Progenitor cell of endocrine pancreas (in vitro differentiated cells): Measurements from ENCODE around the gene VSNL1. TPM values are rescaled to one million over a fixed set of nuclear protein-coding genes. Genes with fewer than 3 reads are reported as not detected.

ENCODE experiments used
- DNase-seq: peaks from one replicate; pipeline ENCODE4 v3.0.0; 2021; ENCODE audit warnings: low spot score; ENCODE audit not compliant: unreplicated experiment
- H3K27ac Mint-ChIP-seq: 2 replicates; pipeline ENCODE4 v1.8.0; 2021; ENCODE audit warnings: mild to moderate bottlenecking, moderate library complexity, mixed read lengths
- H3K27me3 Mint-ChIP-seq: 2 replicates; pipeline ENCODE4 v1.8.0; 2021; ENCODE audit warnings: mixed read lengths
- H3K36me3 Mint-ChIP-seq: 2 replicates; pipeline ENCODE4 v1.8.0; 2022; ENCODE audit warnings: mixed read lengths; ENCODE audit not compliant: insufficient read depth
- H3K4me1 Mint-ChIP-seq: 2 replicates; pipeline ENCODE4 v1.8.0; 2021; ENCODE audit warnings: low read depth, mixed read lengths
- H3K4me3 Mint-ChIP-seq: 2 replicates; pipeline ENCODE4 v1.8.0; 2021; ENCODE audit warnings: low read depth, mild to moderate bottlenecking, moderate library complexity, mixed read lengths
- H3K9me3 Mint-ChIP-seq: 2 replicates; pipeline ENCODE4 v1.8.0; 2021; ENCODE audit warnings: low read depth, mixed read lengths
- total RNA-seq: library from RNA; stranded (reverse); gene quantifications from 2 replicates; pipeline ENCODE4 v1.2.1, GENCODE V29; 2021
- TF ChIP-seq, protein P1 (sequence below): fragments of 200-600 bp; sonication (generic); IDR thresholded peaks from one replicate; pipeline ENCODE4 v1.5.0; 2021; ENCODE audit warnings: antibody characterized with exemption, mild to moderate bottlenecking; ENCODE audit not compliant: unreplicated experiment

Gene VSNL1
- total RNA-seq, 1 donor from 2014 or later, result 1.1 TPM

DNA sequence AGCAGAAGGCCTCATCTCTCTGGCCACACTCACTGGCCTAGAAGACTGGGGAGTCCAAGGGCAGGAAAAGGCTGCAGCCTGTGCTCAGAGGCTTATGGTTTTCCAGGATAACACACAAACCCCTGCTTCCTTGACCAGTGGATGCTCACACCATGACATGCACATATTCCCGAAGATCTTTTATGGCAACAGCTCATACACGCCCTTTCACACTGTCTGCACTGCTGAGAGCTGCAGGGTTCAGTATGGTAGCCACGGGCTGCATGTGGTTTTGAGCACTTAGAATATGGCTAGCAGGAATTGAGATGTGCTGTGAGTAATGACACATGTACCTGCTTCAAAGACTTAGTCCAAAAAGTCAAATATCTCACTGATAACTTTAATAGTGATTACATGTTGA lies 95.8 kb downstream of the VSNL1 start:
- DNase-seq, result no peak
- Mint-ChIP-seq H3K27ac (no peak overlapping the region), H3K36me3 (no peaks in the 10 kb centered on the region), H3K4me3 (no peak overlapping the region), H3K4me1 (no peaks in the 10 kb centered on the region), H3K27me3 (no peaks in the 10 kb centered on the region), H3K9me3 (no peaks in the 10 kb centered on the region)
- TF ChIP-seq, protein P1, sequence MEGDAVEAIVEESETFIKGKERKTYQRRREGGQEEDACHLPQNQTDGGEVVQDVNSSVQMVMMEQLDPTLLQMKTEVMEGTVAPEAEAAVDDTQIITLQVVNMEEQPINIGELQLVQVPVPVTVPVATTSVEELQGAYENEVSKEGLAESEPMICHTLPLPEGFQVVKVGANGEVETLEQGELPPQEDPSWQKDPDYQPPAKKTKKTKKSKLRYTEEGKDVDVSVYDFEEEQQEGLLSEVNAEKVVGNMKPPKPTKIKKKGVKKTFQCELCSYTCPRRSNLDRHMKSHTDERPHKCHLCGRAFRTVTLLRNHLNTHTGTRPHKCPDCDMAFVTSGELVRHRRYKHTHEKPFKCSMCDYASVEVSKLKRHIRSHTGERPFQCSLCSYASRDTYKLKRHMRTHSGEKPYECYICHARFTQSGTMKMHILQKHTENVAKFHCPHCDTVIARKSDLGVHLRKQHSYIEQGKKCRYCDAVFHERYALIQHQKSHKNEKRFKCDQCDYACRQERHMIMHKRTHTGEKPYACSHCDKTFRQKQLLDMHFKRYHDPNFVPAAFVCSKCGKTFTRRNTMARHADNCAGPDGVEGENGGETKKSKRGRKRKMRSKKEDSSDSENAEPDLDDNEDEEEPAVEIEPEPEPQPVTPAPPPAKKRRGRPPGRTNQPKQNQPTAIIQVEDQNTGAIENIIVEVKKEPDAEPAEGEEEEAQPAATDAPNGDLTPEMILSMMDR, result no peak

DNA sequence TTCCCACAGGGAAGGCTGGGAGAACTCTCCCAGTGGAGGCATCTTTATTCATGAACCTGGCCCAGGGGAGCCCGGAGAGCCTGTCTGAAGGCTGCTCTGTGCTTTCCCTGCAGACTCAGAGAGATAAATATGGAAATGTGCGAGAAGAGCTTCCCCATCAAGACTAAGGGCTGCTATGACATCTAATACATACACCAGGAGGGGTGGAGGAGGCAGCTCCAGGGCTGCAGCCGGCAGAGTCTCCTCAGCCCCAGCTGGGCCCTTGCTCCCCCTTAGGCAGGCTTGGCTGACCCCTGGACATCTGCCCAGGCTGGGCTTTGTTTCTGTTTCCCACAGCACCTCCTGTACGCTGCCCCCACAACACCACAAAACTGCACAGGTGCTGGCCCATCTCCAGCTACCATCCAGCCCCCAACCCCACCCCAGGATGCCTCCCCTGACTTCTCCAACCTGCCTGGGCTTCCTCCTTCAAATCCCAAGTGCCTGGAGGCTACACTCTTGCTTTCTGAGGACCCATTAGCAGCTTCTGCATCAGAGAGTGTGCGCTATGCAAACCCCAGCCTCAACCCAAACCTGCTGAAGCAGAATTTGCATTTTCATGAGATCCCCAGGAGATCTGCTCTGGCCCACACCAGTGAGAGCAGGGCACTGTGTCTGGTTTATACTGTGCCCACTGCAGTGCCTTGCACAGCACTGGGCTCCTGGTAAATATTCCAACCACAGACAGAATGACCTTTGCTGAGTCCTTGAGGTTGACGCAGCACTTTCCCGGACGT lies 96.8 kb downstream of the VSNL1 start:
- no peaks in the 10 kb centered on the region for H3K36me3 Mint-ChIP-seq
- H3K27ac Mint-ChIP-seq, result peak overlapping the region; percentile 50
- no peaks in the 10 kb centered on the region for H3K9me3 Mint-ChIP-seq
- H3K4me1 Mint-ChIP-seq, result no peaks in the 10 kb centered on the region
- TF ChIP-seq, protein P1, result no peak
- no peaks in the 10 kb centered on the region for H3K27me3 Mint-ChIP-seq
- no peak overlapping the region for H3K4me3 Mint-ChIP-seq
- no peak for DNase-seq

DNA sequence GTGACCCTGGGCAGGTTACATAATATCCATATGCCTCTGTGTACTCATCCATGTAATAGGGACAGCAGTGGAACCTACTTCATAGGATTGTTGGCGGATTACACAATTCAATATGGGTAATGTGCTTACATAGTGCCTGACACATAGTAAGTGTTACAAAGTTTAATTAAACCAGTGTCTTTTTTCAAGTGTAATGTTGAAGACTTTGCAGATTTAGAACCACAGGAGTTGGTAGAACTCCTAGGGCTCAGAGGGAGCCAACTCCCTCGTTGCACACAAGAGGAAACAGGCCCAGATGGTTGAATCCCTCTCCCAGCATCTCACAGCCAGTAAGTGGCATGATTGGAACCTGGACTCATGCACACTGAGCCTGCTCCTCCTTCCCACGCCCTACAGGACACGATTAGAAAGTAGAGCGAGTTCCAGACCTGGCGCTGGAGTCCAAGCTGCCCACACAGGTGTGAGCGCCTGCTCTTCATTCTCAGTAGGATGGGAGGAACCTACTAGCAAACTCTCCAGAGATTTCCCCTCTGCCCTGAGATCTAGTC lies 97.8 kb downstream of the VSNL1 start:
- no peaks in the 10 kb centered on the region for H3K9me3 Mint-ChIP-seq
- H3K27ac Mint-ChIP-seq, result no peak overlapping the region
- no peaks in the 10 kb centered on the region for H3K36me3 Mint-ChIP-seq
- DNase-seq, result no peak
- no peaks in the 10 kb centered on the region for H3K4me1 Mint-ChIP-seq
- H3K4me3 Mint-ChIP-seq, result no peak overlapping the region
- H3K27me3 Mint-ChIP-seq, result no peaks in the 10 kb centered on the region
- TF ChIP-seq, protein P1, result no peak

DNA sequence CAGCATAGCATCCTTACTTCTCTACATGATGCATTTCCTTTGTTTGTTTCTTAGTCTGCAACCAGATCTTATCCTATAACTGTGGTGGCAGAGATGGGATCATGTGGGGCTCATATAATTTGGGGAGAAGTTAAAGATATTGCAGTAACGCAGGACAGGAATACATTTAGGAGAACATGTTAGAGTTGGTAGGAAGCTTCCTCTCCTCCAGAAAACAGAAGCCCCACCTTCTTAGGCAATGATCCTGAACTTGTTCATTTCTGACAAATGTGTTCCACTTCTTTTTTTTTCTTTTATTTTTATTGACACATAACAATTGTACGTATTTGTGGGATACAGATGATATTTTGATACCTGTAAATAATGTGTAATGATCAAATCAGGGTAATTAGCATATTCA lies 99.9 kb downstream of the VSNL1 start:
- DNase-seq, result no peak
- H3K9me3 Mint-ChIP-seq, result no peaks in the 10 kb centered on the region
- H3K27me3 Mint-ChIP-seq, result no peaks in the 10 kb centered on the region
- peaks cover 2% of the 10 kb centered on the region for H3K4me1 Mint-ChIP-seq
- no peak overlapping the region for H3K27ac Mint-ChIP-seq
- no peak overlapping the region for H3K4me3 Mint-ChIP-seq
- TF ChIP-seq, protein P1, result no peak
- H3K36me3 Mint-ChIP-seq, result no peaks in the 10 kb centered on the region

DNA sequence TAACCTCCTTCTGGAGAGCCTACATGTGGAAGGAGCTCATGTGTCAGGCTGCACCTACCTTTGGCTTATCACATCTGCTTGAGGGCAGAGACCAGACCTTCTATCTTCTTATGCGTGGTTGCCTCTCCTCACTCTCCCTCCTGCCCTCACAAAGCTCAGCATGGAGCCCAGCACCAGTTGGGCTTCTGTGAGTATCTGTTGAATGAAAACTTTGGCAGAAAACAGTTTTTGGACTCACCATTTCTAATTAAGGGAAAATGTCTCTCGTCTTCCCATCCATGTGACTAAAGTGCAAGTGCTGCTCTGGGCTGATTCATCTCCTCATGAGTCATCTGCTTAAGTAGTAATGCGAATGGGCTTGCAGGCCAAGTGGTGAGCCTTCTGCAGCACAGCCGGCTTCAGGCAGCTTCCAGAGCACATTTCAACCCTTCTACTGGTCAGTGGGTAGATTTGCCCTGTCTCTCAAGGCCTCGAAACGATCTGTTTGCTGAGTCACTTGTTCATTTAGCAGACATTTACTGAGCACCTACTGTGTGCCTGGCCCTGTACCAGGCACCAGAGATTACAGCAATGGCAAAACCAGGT lies 102.6 kb downstream of the VSNL1 start:
- H3K36me3 Mint-ChIP-seq, result no peaks in the 10 kb centered on the region
- H3K4me1 Mint-ChIP-seq, result peaks cover 6% of the 10 kb centered on the region
- H3K27me3 Mint-ChIP-seq, result no peaks in the 10 kb centered on the region
- TF ChIP-seq, protein P1, result no peak
- DNase-seq, result no peak
- no peaks in the 10 kb centered on the region for H3K9me3 Mint-ChIP-seq
- no peak overlapping the region for H3K27ac Mint-ChIP-seq
- H3K4me3 Mint-ChIP-seq, result no peak overlapping the region
